ENCODE measurements around the gene RNF103.

DNA sequence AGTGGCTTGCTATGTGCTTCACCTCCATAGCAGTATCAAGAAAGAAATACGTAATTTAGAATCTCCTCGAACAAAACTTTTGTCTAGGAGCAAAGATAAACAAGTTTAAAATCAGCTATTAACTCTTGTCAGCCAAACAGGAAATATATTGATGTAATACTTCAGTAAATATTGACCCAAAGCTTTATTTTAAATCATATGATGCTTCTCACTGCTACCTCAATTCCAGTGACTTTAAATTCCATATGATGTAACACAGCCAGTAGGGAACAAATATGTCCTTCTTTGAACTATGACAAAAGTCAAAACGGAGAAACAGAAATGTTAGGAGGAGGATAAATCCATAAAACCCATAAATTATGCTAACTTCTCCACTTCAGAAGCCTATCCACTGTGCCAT is 7.2 kb downstream of the RNF103 start:
- TF ChIP-seq, protein P1, sequence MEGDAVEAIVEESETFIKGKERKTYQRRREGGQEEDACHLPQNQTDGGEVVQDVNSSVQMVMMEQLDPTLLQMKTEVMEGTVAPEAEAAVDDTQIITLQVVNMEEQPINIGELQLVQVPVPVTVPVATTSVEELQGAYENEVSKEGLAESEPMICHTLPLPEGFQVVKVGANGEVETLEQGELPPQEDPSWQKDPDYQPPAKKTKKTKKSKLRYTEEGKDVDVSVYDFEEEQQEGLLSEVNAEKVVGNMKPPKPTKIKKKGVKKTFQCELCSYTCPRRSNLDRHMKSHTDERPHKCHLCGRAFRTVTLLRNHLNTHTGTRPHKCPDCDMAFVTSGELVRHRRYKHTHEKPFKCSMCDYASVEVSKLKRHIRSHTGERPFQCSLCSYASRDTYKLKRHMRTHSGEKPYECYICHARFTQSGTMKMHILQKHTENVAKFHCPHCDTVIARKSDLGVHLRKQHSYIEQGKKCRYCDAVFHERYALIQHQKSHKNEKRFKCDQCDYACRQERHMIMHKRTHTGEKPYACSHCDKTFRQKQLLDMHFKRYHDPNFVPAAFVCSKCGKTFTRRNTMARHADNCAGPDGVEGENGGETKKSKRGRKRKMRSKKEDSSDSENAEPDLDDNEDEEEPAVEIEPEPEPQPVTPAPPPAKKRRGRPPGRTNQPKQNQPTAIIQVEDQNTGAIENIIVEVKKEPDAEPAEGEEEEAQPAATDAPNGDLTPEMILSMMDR (IDR thresholded peaks at IDR 0.05), result no peak
- TF ChIP-seq POLR2A (IDR thresholded peaks at IDR 0.05), result no peak

Measured in Peyer's patch (tissue), 4 donors.